Neural progenitor cell (in vitro differentiated cells): ENCODE results near the gene ETAA1. TPM values are rescaled to one million over a fixed set of nuclear protein-coding genes. Genes with fewer than 3 reads are reported as not detected.

Source experiments
- DNase-seq: peaks from one replicate; pipeline ENCODE4 v3.0.0-alpha.2; 2016; ENCODE audit warnings: low spot score
- H2AFZ ChIP-seq: fragments of 200-600 bp; sonication (generic); replicated peaks from 2 replicates; pipeline ENCODE4 v1.6.1; 2016; ENCODE audit warnings: antibody characterized with exemption
- H3F3A ChIP-seq: fragments of 200-600 bp; sonication (generic); 2 replicates; pipeline ENCODE4 v1.6.1; 2016; ENCODE audit warnings: antibody characterized with exemption, low read depth
- H3K27ac ChIP-seq: fragments of 200-600 bp; sonication (generic); 2 replicates; pipeline ENCODE4 v1.5.1; 2016; ENCODE audit warnings: mild to moderate bottlenecking
- H3K27me3 ChIP-seq: fragments of 200-600 bp; sonication (generic); 2 replicates; pipeline ENCODE4 v1.6.1; 2016; ENCODE audit warnings: mild to moderate bottlenecking, moderate library complexity
- H3K36me3 ChIP-seq: fragments of 200-600 bp; sonication (generic); 2 replicates; pipeline ENCODE4 v1.5.1; 2016
- H3K4me1 ChIP-seq: fragments of 200-600 bp; sonication (generic); 2 replicates; pipeline ENCODE4 v1.6.1; 2016; ENCODE audit warnings: mixed run types
- H3K4me2 ChIP-seq: fragments of 200-600 bp; sonication (generic); 2 replicates; pipeline ENCODE4 v1.6.1; 2016
- H3K4me3 ChIP-seq: fragments of 200-600 bp; sonication (generic); 2 replicates; pipeline ENCODE4 v1.5.1; 2016
- H3K79me2 ChIP-seq: fragments of 200-600 bp; sonication (generic); 2 replicates; pipeline ENCODE4 v1.6.1; 2016; ENCODE audit warnings: low read depth
- H3K9ac ChIP-seq: fragments of 200-600 bp; sonication (generic); 2 replicates; pipeline ENCODE4 v1.6.1; 2016
- H3K9me3 ChIP-seq: fragments of 200-600 bp; sonication (generic); 2 replicates; pipeline ENCODE4 v1.5.1; 2016; ENCODE audit warnings: low read depth
- H4K20me1 ChIP-seq: fragments of 200-600 bp; sonication (generic); 2 replicates; pipeline ENCODE4 v1.6.1; 2016; ENCODE audit warnings: low read depth
- H3K27ac Mint-ChIP-seq: 3 replicates; pipeline ENCODE4 v1.8.0; 2021; ENCODE audit warnings: mixed read lengths
- H3K27me3 Mint-ChIP-seq: 2 replicates; pipeline ENCODE4 v1.8.0; 2022; ENCODE audit warnings: low read depth, mild to moderate bottlenecking, inconsistent platforms, moderate library complexity, mixed read lengths; ENCODE audit not compliant: insufficient read depth
- H3K36me3 Mint-ChIP-seq: 3 replicates; pipeline ENCODE4 v1.8.0; 2021; ENCODE audit warnings: mixed read lengths
- H3K4me1 Mint-ChIP-seq: 3 replicates; pipeline ENCODE4 v1.8.0; 2021; ENCODE audit warnings: mixed read lengths
- H3K4me3 Mint-ChIP-seq: 3 replicates; pipeline ENCODE4 v1.8.0; 2021; ENCODE audit warnings: mild to moderate bottlenecking, moderate library complexity, mixed read lengths
- H3K9me3 Mint-ChIP-seq: 3 replicates; pipeline ENCODE4 v1.8.0; 2020; ENCODE audit warnings: mixed read lengths
- EZH2 ChIP-seq: fragments of 200-600 bp; sonication (generic); IDR thresholded peaks from 2 replicates; pipeline ENCODE4 v1.6.1; 2017; ENCODE audit warnings: antibody characterized with exemption, mild to moderate bottlenecking, moderate library complexity
- EZH2phosphoT487 ChIP-seq: fragments of 200-600 bp; sonication (generic); IDR thresholded peaks from 2 replicates; pipeline ENCODE4 v1.6.1; 2017; ENCODE audit warnings: antibody characterized with exemption
- total RNA-seq: library from RNA; depleted of rRNA; stranded (reverse); fragments of >200 nt; gene quantifications from 2 replicates; pipeline ENCODE4 v1.2.3, GENCODE V29; 2015; ENCODE audit warnings: low replicate concordance
- TF ChIP-seq, protein P1 (sequence below): fragments of 200-600 bp; sonication (generic); IDR thresholded peaks from 2 replicates; pipeline ENCODE4 v1.5.1; 2017; ENCODE audit warnings: antibody characterized with exemption, mild to moderate bottlenecking

ETAA1 gene
- total RNA-seq, 1 donor from 2014 or later, result 77.0 TPM

DNA sequence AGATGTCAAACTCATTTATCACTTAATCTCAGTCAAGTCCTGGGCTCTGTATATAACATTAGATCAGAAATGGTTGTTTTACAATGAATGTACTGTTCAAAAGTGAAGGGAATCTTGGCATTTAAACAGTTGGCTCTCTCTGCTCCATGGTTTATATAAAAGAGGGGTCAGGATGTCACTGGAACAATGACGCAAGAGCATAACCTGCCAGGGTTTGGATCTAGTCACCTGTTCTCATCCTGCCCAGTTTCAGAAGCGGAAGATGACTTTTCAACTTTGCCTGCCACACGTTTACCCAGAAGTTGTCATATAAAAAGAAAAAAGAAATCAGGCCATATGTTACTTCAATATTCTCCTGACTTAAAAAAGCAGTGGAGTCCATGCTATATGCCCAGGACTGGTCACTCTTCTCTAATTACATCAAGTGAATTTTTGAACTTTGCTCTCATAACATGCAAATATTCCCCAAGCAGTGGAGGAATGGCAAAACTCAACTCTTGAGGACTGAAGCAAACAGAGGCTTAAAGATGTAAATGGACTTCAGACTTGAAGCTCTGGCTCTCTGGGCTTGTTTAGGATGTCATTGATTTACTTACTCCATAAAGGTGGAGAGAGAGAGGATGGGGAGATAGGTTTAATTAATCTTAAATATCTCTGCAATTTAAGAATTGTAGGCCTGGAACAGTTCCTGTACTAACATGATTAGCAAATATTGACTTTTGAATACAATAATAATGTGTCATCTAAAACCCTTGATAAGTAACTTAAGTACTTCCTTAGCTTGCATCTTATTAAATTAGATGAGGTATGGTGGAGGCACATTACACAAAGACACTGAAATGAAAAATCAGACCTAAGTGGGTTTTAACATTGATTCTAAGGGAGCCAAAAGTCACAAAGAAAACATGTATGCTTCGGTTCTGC lies 58.3 kb downstream of the ETAA1 start:
- no peak overlapping the region for H2AFZ ChIP-seq
- Mint-ChIP-seq H3K27ac (no peak overlapping the region), H3K27me3 (peaks cover 8% of the 10 kb centered on the region)

GRCh38 chr2:67456428-67456827 lies 59.3 kb downstream of the ETAA1 start:
- Histone ChIP-seq H3K36me3 (no peaks in the 10 kb centered on the region), H3K9me3 (no peaks in the 10 kb centered on the region), H3K9ac (no peak overlapping the region), H3K4me3 (no peak overlapping the region), H2AFZ (no peak overlapping the region), H3K79me2 (no peaks in the 10 kb centered on the region), H3F3A (no peaks in the 10 kb centered on the region), H4K20me1 (no peaks in the 10 kb centered on the region), H3K27ac (no peak overlapping the region), H3K4me2 (no peak overlapping the region), H3K27me3 (no peaks in the 10 kb centered on the region), H3K4me1 (no peaks in the 10 kb centered on the region)
- Mint-ChIP-seq H3K4me3 (no peak overlapping the region), H3K27ac (no peak overlapping the region), H3K9me3 (no peaks in the 10 kb centered on the region), H3K4me1 (no peaks in the 10 kb centered on the region), H3K36me3 (no peaks in the 10 kb centered on the region), H3K27me3 (peaks cover 4% of the 10 kb centered on the region)
- TF ChIP-seq, protein P1, sequence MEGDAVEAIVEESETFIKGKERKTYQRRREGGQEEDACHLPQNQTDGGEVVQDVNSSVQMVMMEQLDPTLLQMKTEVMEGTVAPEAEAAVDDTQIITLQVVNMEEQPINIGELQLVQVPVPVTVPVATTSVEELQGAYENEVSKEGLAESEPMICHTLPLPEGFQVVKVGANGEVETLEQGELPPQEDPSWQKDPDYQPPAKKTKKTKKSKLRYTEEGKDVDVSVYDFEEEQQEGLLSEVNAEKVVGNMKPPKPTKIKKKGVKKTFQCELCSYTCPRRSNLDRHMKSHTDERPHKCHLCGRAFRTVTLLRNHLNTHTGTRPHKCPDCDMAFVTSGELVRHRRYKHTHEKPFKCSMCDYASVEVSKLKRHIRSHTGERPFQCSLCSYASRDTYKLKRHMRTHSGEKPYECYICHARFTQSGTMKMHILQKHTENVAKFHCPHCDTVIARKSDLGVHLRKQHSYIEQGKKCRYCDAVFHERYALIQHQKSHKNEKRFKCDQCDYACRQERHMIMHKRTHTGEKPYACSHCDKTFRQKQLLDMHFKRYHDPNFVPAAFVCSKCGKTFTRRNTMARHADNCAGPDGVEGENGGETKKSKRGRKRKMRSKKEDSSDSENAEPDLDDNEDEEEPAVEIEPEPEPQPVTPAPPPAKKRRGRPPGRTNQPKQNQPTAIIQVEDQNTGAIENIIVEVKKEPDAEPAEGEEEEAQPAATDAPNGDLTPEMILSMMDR, result no peak
- no peak for TF ChIP-seq EZH2phosphoT487
- peak; percentile 7 for DNase-seq

More for the DNA sequence above, 58.3 kb downstream of the ETAA1 start:
- Histone ChIP-seq H3K4me2 (no peak overlapping the region), H3K27ac (no peak overlapping the region), H4K20me1 (no peaks in the 10 kb centered on the region), H3K27me3 (no peaks in the 10 kb centered on the region), H3K36me3 (no peaks in the 10 kb centered on the region), H3K4me3 (no peak overlapping the region), H3K9ac (no peak overlapping the region), H3K79me2 (no peaks in the 10 kb centered on the region), H3K4me1 (no peaks in the 10 kb centered on the region), H3F3A (no peaks in the 10 kb centered on the region), H3K9me3 (no peaks in the 10 kb centered on the region)
- H3K9me3 Mint-ChIP-seq, result no peaks in the 10 kb centered on the region
- no peak overlapping the region for H3K4me3 Mint-ChIP-seq
- H3K36me3 Mint-ChIP-seq, result no peaks in the 10 kb centered on the region
- no peaks in the 10 kb centered on the region for H3K4me1 Mint-ChIP-seq
- no peak for DNase-seq
- TF ChIP-seq, protein P1, result no peak
- TF ChIP-seq EZH2 (no peak), EZH2phosphoT487 (no peak)

DNA sequence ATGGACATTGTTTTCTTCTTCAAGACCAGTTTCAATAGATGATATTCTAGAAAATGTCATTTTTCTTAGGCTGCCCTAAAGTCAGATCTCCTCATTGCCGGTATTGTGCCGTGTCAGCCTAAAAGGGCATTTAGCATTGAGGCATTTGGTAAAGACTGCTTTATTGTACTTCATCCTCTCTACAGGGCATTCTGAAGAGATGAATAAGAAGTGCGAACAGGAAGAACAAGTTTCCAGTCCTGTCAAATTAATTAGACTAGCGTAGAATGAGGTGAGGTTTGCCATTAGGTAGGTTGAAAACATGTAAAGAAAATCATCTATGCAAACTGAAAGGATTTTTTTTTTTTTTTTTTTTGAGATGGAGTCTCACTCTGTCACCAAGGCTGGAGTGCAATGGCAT lies 60.6 kb downstream of the ETAA1 start:
- DNase-seq, result no peak
- Mint-ChIP-seq H3K9me3 (no peaks in the 10 kb centered on the region), H3K4me1 (no peaks in the 10 kb centered on the region), H3K4me3 (no peak overlapping the region), H3K36me3 (no peaks in the 10 kb centered on the region), H3K27ac (no peak overlapping the region), H3K27me3 (peaks cover 3% of the 10 kb centered on the region)
- Histone ChIP-seq H3K36me3 (no peaks in the 10 kb centered on the region), H3K27me3 (no peaks in the 10 kb centered on the region), H3K79me2 (no peaks in the 10 kb centered on the region), H3K4me2 (no peak overlapping the region), H4K20me1 (no peaks in the 10 kb centered on the region), H3K9me3 (no peaks in the 10 kb centered on the region), H3F3A (no peaks in the 10 kb centered on the region), H2AFZ (no peak overlapping the region), H3K9ac (no peak overlapping the region), H3K27ac (no peak overlapping the region), H3K4me3 (no peak overlapping the region), H3K4me1 (no peaks in the 10 kb centered on the region)
- TF ChIP-seq, protein P1, result no peak
- TF ChIP-seq EZH2 (no peak), EZH2phosphoT487 (no peak)
